Adrenal gland (tissue), 12 donors: ENCODE measurements around the gene GNAI3. TPM values are rescaled to one million over a fixed set of nuclear protein-coding genes. Genes with fewer than 3 reads are reported as not detected.

Experiments
- DNase-seq, 7 donors: peaks; one replicate each; pipeline ENCODE4 v3.0.0-alpha.2; 2019 to 2020
- H3K27ac ChIP-seq, 5 donors: fragments of 200-600 bp; sonication (generic) in 4 of 5; 1 replicate in 3 of 5; 2 replicates in 2 of 5; pipeline versions ENCODE4 v1.5.1 to v1.8.0; 2016 to 2020; ENCODE audit warnings: mild to moderate bottlenecking in 1 of 5
- H3K27me3 ChIP-seq: fragments of 200-600 bp; 2 replicates; pipeline ENCODE4 v1.8.0; 2021
- H3K36me3 ChIP-seq, 2 donors: fragments of 200-600 bp; replicated peaks in 1 of 2; 1 replicate in 1 of 2; 2 replicates in 1 of 2; pipeline versions ENCODE4 v1.5.1 to v1.8.0; 2018 to 2022
- H3K4me1 ChIP-seq, 2 donors: fragments of 200-600 bp; replicated peaks in 1 of 2; 1 replicate in 1 of 2; 2 replicates in 1 of 2; pipeline versions ENCODE4 v1.5.1 to v1.8.0; 2018 to 2021
- H3K4me3 ChIP-seq, 4 donors: fragments of 200-600 bp; sonication (generic) in 3 of 4; one replicate each; pipeline ENCODE4 v1.5.1; 2016 to 2018
- H3K9me3 ChIP-seq, 3 donors: fragments of 200-600 bp; sonication (generic) in 1 of 3; replicated peaks in 1 of 3; 1 replicate in 2 of 3; 2 replicates in 1 of 3; pipeline versions ENCODE4 v1.5.1 to v1.8.0; 2016 to 2021
- CTCF ChIP-seq, 6 experiments: fragments of 450-650 bp in 4 of 6; fragments of 200-600 bp in 2 of 6; sonication (generic) in 1 of 6; IDR thresholded peaks; 1 replicate in 5 of 6; 2 replicates in 1 of 6; pipeline versions ENCODE4 v1.5.1 to v1.8.0; 2016 to 2021; ENCODE audit warnings: antibody characterized with exemption in 6 of 6, mild to moderate bottlenecking in 2 of 6, moderate library complexity in 1 of 6
- POLR2A ChIP-seq, 2 donors: fragments of 450-650 bp; IDR thresholded peaks; one replicate each; pipeline ENCODE4 v1.6.1; 2017; ENCODE audit warnings: antibody characterized with exemption in 2 of 2, mild to moderate bottlenecking in 2 of 2, moderate library complexity in 1 of 2
- WGBS, 4 donors: extraction: QIAGEN DNeasy Blood & Tissue Kit in 2 of 4; methylation state at CpG; one replicate each; pipeline versions ENCODE4 v1.1.5 to v1.1.7; 2013 to 2017; 5-methylcytosine and 5-hydroxymethylcytosine counted together
- intact Hi-C, 2 donors: fragments of 100-400 bp; cut with DNase I; formaldehyde crosslinking; loops; one replicate each; pipeline versions ENCODE4 v1.14.1 to v1.15.0; 2022 to 2023
- polyA plus RNA-seq, 3 donors: library from polyadenylated mRNA; stranded (reverse); fragments of 200-250 nt in 2 of 3; fragments of 350-450 nt in 1 of 3; fragmentation: Illumina TruSeq in 1 of 3; extraction: RNeasy Lipid Tissue Mini Kit (QIAGEN cat#74804) in 1 of 3; gene quantifications; one replicate each; pipeline ENCODE4 v1.2.3, GENCODE V29; 2013 to 2014
- total RNA-seq, 9 donors: library from RNA; depleted of rRNA in 4 of 9; stranded (reverse); fragments of >200 nt in 4 of 9; fragments of 120-200 nt in 1 of 9; fragmentation: NEBNext Ultra II Directional in 1 of 9; extraction: Animal tissue kit (Norgen Biotek cat#: 25700) in 1 of 9; gene quantifications; one replicate each; pipeline versions ENCODE4 v1.1.0 to v1.2.4, GENCODE V29; 2013 to 2023
- donor health status: healthy with polysubstance abuse.
- donor health status: Bipolar disorder and iron deficiency.
- donor health status: DM: yes; HTN: yes; CAD: no.
- donor health status: DM: no; HTN: no; CAD: no.
- donor health status: DM: no; HTN: no; CAD: no.
- donor health status: DM: yes; HTN: yes; CAD: no.

The GNAI3 gene
- total and polyA plus RNA-seq, 12 donors: 1.6 to 12.0 (median 5.6) TPM

GRCh38 chr1:109500941-109501381, 47.5 kb upstream of the GNAI3 start:
- no peak for DNase-seq
- H3K4me3 ChIP-seq: no peak overlapping the region
- no peaks in the 10 kb centered on the region for H3K9me3 ChIP-seq
- TF ChIP-seq CTCF (IDR thresholded peaks at IDR 0.05) (no peak), POLR2A (IDR thresholded peaks at IDR 0.05) (no peak)
- H3K27ac ChIP-seq: peak overlapping the region in 2 of 5 donors; percentile 65 to 74
- no peaks in the 10 kb centered on the region for H3K27me3 ChIP-seq
- 38 to 53% (median 46%) methylated on average over 3 to 5 of the region's 5 CpGs for WGBS, 4 donors
- intact Hi-C loops: no loop called here
- peaks cover 13 to 24% of the 10 kb centered on the region in 2 donors for H3K4me1 ChIP-seq
- peaks cover 0 to 21% of the 10 kb centered on the region in 2 donors for H3K36me3 ChIP-seq

- H3K4me1 ChIP-seq: peaks cover 13 to 24% of the 10 kb centered on the region in 2 donors
- H3K27ac ChIP-seq: peak overlapping the region in 1 of 5 donors; percentile 4
- TF ChIP-seq POLR2A (IDR thresholded peaks at IDR 0.05) (no peak), CTCF (IDR thresholded peaks at IDR 0.05) (no peak)
- H3K4me3 ChIP-seq: no peak overlapping the region
- DNase-seq: no peak
- intact Hi-C loops: no loop called here
- no peaks in the 10 kb centered on the region for H3K9me3 ChIP-seq
- H3K27me3 ChIP-seq: no peaks in the 10 kb centered on the region
- WGBS, 4 donors: 75 to 91% (median 78%) methylated on average over 4 to 5 of the region's 5 CpGs
- peaks cover 0 to 12% of the 10 kb centered on the region in 2 donors for H3K36me3 ChIP-seq
Observed at GRCh38 chr1:109501644-109502363, 46.6 kb upstream of the GNAI3 start.

- Histone ChIP-seq H3K27ac (peak overlapping the region in 2 of 5 donors; percentile 4 to 14), H3K9me3 (no peaks in the 10 kb centered on the region), H3K27me3 (no peaks in the 10 kb centered on the region), H3K4me3 (no peak overlapping the region), H3K36me3 (peaks cover 0 to 6% of the 10 kb centered on the region in 2 donors), H3K4me1 (peaks cover 13 to 24% of the 10 kb centered on the region in 2 donors)
- 56 to 68% (median 63%) methylated on average over 3 of the region's 3 CpGs for WGBS, 4 donors
- no peak for TF ChIP-seq POLR2A (IDR thresholded peaks at IDR 0.05)
- TF ChIP-seq CTCF (IDR thresholded peaks at IDR 0.05): no peak
- intact Hi-C loops: no loop called here
- no peak for DNase-seq
Observed at GRCh38 chr1:109502364-109502851, 46.0 kb upstream of the GNAI3 start.

- Histone ChIP-seq H3K9me3 (no peaks in the 10 kb centered on the region), H3K27me3 (no peaks in the 10 kb centered on the region), H3K4me3 (no peak overlapping the region), H3K27ac (no peak overlapping the region), H3K36me3 (no peaks in the 10 kb centered on the region), H3K4me1 (peaks cover 13 to 18% of the 10 kb centered on the region in 2 donors)
- DNase-seq: no peak
- 83 to 88% (median 84%) methylated on average over 5 of the region's 5 CpGs for WGBS, 4 donors
- TF ChIP-seq POLR2A (IDR thresholded peaks at IDR 0.05): no peak
- no peak for TF ChIP-seq CTCF (IDR thresholded peaks at IDR 0.05)
- intact Hi-C loops: no loop called here
Observed at GRCh38 chr1:109503935-109504334, 44.5 kb upstream of the GNAI3 start.
